ENCODE results near the gene ZFYVE16.

DNA sequence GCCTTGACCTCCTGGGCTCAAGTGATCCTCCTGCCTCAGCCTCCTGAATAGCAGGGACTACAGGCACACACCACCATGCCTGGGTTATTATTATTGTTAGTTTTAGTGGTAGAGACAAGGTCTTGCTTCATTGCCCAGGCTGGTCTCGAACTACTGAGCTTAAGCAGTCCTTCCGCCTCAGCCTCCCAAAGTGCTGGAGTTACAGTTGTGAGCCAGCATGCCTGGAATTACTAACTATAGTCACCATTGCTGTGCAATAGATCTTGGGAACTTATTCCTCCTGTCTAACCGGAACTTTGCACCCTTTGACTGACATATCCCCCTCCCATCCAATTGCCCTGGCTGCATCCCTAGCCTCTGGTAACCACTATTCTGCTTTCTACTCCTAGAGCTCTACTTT lies 83.4 kb downstream of the ZFYVE16 start:
- TF ChIP-seq, protein P1, sequence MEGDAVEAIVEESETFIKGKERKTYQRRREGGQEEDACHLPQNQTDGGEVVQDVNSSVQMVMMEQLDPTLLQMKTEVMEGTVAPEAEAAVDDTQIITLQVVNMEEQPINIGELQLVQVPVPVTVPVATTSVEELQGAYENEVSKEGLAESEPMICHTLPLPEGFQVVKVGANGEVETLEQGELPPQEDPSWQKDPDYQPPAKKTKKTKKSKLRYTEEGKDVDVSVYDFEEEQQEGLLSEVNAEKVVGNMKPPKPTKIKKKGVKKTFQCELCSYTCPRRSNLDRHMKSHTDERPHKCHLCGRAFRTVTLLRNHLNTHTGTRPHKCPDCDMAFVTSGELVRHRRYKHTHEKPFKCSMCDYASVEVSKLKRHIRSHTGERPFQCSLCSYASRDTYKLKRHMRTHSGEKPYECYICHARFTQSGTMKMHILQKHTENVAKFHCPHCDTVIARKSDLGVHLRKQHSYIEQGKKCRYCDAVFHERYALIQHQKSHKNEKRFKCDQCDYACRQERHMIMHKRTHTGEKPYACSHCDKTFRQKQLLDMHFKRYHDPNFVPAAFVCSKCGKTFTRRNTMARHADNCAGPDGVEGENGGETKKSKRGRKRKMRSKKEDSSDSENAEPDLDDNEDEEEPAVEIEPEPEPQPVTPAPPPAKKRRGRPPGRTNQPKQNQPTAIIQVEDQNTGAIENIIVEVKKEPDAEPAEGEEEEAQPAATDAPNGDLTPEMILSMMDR (IDR thresholded peaks at IDR 0.05; ENCODE audit: low read length): no peak
- TF ChIP-seq EZH2 (optimal IDR thresholded peaks at IDR 0.05; ENCODE audit: low read depth, low read length): no peak
- no peak for TF ChIP-seq EZH2phosphoT487 (IDR thresholded peaks at IDR 0.05; ENCODE audit: low read length)

Data from MM.1S (cell line).